BLaER1 treated with 17β-estradiol and CSF1 and Interleukin-3, amounts not matched to agents 10 nM and 100 nM (cell line): Measurements from ENCODE around the gene GPR21.

Source experiments
- H3K27ac ChIP-seq, 11 experiments: shearing (Covaris generic); formaldehyde crosslinking; 2 replicates each; pipeline ENCODE4 v1.8.1; 2022
- H3K27me3 ChIP-seq, 11 experiments: shearing (Covaris generic); formaldehyde crosslinking; 2 replicates each; pipeline ENCODE4 v1.8.1; 2022
- H3K36me3 ChIP-seq, 11 experiments: shearing (Covaris generic); formaldehyde crosslinking; 2 replicates each; pipeline ENCODE4 v1.8.1; 2022
- H3K4me1 ChIP-seq, 10 experiments: shearing (Covaris generic); formaldehyde crosslinking; 2 replicates each; pipeline ENCODE4 v1.8.1; 2022
- H3K4me2 ChIP-seq, 11 experiments: shearing (Covaris generic); formaldehyde crosslinking; 2 replicates each; pipeline ENCODE4 v1.8.1; 2022
- H3K4me3 ChIP-seq, 10 experiments: shearing (Covaris generic); formaldehyde crosslinking; 2 replicates each; pipeline ENCODE4 v1.8.1; 2022
- H3K9ac ChIP-seq, 11 experiments: shearing (Covaris generic); formaldehyde crosslinking; 2 replicates each; pipeline ENCODE4 v1.8.1; 2022
- H3K9me3 ChIP-seq, 11 experiments: shearing (Covaris generic); formaldehyde crosslinking; replicated peaks in 1 of 11; 2 replicates each; pipeline ENCODE4 v1.8.1; 2022
- H4K20me1 ChIP-seq, 11 experiments: shearing (Covaris generic); formaldehyde crosslinking; 2 replicates each; pipeline ENCODE4 v1.8.1; 2022
- Cebpa-rat ChIP-seq, 11 experiments: shearing (Covaris generic); IDR thresholded peaks; 2 replicates each; pipeline ENCODE4 v1.8.1; 2022

GPR21 gene

DNA sequence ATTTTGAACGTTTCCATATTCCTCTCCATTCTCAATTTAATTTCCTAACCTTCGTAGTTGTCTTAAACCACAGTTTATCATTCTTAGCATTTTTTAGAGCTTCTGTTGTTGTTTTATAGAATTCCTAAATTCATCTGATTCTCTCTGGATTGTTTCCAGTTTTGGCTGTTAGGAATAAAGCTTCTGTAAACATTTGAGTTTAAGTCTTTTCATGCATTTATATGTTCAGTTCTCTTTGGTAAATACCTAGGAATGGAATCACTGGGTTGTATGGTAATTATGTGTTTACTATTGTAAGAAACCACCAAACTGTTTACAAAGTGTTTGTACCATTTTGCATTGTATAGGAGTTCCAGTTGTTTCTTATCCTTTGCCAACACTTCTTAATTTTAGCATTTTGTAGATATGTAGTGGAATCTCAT lies 29.7 kb downstream of the GPR21 start:
- no peak overlapping the region for H3K27ac ChIP-seq
- no peak for TF ChIP-seq Cebpa-rat (IDR thresholded peaks at IDR 0.05)

DNA sequence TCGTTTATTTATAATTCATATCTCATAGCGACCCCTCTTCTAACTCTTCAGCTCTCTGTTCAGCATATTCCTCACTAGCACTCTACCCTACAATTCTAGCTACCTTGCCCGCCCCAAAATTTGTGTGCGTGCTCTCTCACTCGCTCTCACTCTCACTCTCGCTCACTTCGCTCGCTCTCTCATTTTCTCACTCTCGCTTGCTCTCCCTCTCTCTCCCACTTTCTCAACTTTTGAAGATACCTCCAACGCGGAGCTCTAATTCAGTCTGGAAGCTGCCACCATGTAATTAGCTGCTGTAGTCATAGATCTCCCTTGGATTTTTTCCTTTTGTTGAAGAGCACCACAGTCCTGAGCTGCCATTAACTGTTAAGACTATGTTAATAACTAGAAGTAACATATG lies 30.4 kb downstream of the GPR21 start:
- Histone ChIP-seq H3K27me3 (no peaks in the 10 kb centered on the region), H3K36me3 (peaks cover 33 to 78% (median 54%) of the 10 kb centered on the region in 11 experiments), H3K4me3 (no peak overlapping the region), H3K4me1 (no peaks in the 10 kb centered on the region), H3K27ac (no peak overlapping the region), H3K4me2 (no peak overlapping the region), H3K9me3 (no peaks in the 10 kb centered on the region), H4K20me1 (0 out of 22 replicates have a peak, but pooled peaks cover 0 to 4% (median 0%) of the 10 kb centered on the region in 11 experiments), H3K9ac (no peak overlapping the region)
- no peak for TF ChIP-seq Cebpa-rat (IDR thresholded peaks at IDR 0.05)

More for the DNA sequence above, 29.7 kb downstream of the GPR21 start:
- Histone ChIP-seq H3K4me2 (no peak overlapping the region), H3K9me3 (no peaks in the 10 kb centered on the region), H3K36me3 (peaks cover 33 to 75% (median 53%) of the 10 kb centered on the region in 11 experiments), H3K4me3 (no peak overlapping the region), H3K4me1 (no peaks in the 10 kb centered on the region), H3K27me3 (no peaks in the 10 kb centered on the region), H3K9ac (no peak overlapping the region), H4K20me1 (0 out of 22 replicates have a peak, but pooled peaks cover 0 to 4% (median 0%) of the 10 kb centered on the region in 11 experiments)

DNA sequence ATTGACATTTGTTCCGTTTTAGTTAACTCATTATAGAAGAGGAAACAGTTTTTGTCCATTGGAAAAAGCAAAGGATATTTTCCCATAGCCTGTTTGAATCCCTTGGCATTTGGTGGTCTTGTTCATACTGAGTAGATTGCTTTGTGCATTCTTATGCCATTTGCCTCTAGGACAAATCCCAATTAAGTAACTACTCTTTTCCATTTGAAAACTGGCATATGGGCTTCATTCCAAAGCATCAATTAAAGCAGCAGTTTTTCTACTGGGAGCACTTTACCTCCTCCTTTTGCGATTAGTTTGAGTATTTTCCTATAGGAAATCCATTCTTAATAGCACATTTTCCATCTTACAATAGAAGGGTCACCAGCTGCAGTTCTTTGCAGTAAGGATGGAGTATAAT lies 31.2 kb downstream of the GPR21 start:
- Histone ChIP-seq H4K20me1 (0 out of 22 replicates have a peak, but pooled peaks cover 0 to 4% (median 0%) of the 10 kb centered on the region in 11 experiments), H3K9ac (no peak overlapping the region), H3K36me3 (peaks cover 39 to 85% (median 59%) of the 10 kb centered on the region in 11 experiments), H3K4me1 (no peaks in the 10 kb centered on the region), H3K9me3 (no peaks in the 10 kb centered on the region), H3K27me3 (no peaks in the 10 kb centered on the region), H3K4me3 (no peak overlapping the region), H3K27ac (no peak overlapping the region), H3K4me2 (no peak overlapping the region)
- TF ChIP-seq Cebpa-rat (IDR thresholded peaks at IDR 0.05): no peak

DNA sequence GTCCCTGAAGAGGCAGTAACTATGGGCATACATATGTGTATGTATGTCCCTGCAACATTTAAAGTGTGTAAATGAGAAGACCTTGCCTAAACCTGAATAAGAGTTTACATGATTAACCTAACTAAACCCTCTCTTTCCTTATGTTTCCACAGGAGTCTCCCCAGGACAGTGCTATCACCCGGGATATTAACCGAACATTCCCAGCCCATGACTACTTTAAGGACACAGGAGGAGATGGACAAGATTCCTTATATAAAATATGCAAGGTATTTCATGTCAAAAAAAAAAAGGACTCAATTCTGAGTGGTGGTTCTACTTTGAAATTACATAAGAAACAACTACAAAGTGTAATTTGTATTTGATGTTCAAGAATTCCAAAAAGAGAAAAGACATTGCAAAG lies 31.7 kb downstream of the GPR21 start:
- Histone ChIP-seq H3K4me1 (no peaks in the 10 kb centered on the region), H3K27ac (no peak overlapping the region), H3K4me2 (no peak overlapping the region), H3K36me3 (peaks cover 44 to 90% (median 64%) of the 10 kb centered on the region in 11 experiments), H3K9ac (no peak overlapping the region), H3K27me3 (no peaks in the 10 kb centered on the region), H4K20me1 (0 out of 22 replicates have a peak, but pooled peaks cover 0 to 4% (median 0%) of the 10 kb centered on the region in 11 experiments), H3K9me3 (no peaks in the 10 kb centered on the region), H3K4me3 (no peak overlapping the region)
- TF ChIP-seq Cebpa-rat (IDR thresholded peaks at IDR 0.05): no peak

- H3K4me2 ChIP-seq: no peak overlapping the region
- H3K27me3 ChIP-seq: no peaks in the 10 kb centered on the region
- no peaks in the 10 kb centered on the region for H3K9me3 ChIP-seq
- no peak for TF ChIP-seq Cebpa-rat (IDR thresholded peaks at IDR 0.05)
- no peak overlapping the region for H3K9ac ChIP-seq
- H4K20me1 ChIP-seq: 0 out of 22 replicates have a peak, but pooled peaks cover 0 to 4% (median 0%) of the 10 kb centered on the region in 11 experiments
- no peak overlapping the region for H3K27ac ChIP-seq
- H3K4me3 ChIP-seq: no peak overlapping the region
- no peaks in the 10 kb centered on the region for H3K4me1 ChIP-seq
- H3K36me3 ChIP-seq: peaks cover 57 to 95% (median 75%) of the 10 kb centered on the region in 11 experiments
These were observed 33.7 kb downstream of the GPR21 start for GRCh38 chr9:123067136-123067535.

GRCh38 chr9:123069010-123069481 lies 35.6 kb downstream of the GPR21 start:
- TF ChIP-seq Cebpa-rat (IDR thresholded peaks at IDR 0.05): no peak
- Histone ChIP-seq H3K27ac (no peak overlapping the region), H3K4me3 (no peak overlapping the region), H3K9me3 (no peaks in the 10 kb centered on the region), H3K4me2 (no peak overlapping the region), H3K4me1 (no peaks in the 10 kb centered on the region), H3K9ac (no peak overlapping the region), H4K20me1 (0 out of 22 replicates have a peak, but pooled peaks cover 0 to under 1% (median 0%) of the 10 kb centered on the region in 11 experiments), H3K36me3 (peaks cover 74 to 100% (median 90%) of the 10 kb centered on the region in 11 experiments), H3K27me3 (no peaks in the 10 kb centered on the region)

- Histone ChIP-seq H3K4me1 (no peaks in the 10 kb centered on the region), H3K27me3 (no peaks in the 10 kb centered on the region), H3K9me3 (no peaks in the 10 kb centered on the region), H3K27ac (no peak overlapping the region), H3K36me3 (peaks cover 73 to 97% (median 90%) of the 10 kb centered on the region in 11 experiments), H3K9ac (no peak overlapping the region), H3K4me3 (no peak overlapping the region), H3K4me2 (no peak overlapping the region), H4K20me1 (no peaks in the 10 kb centered on the region)
- no peak for TF ChIP-seq Cebpa-rat (IDR thresholded peaks at IDR 0.05)
These were observed 36.7 kb downstream of the GPR21 start for GRCh38 chr9:123070198-123070597.

DNA sequence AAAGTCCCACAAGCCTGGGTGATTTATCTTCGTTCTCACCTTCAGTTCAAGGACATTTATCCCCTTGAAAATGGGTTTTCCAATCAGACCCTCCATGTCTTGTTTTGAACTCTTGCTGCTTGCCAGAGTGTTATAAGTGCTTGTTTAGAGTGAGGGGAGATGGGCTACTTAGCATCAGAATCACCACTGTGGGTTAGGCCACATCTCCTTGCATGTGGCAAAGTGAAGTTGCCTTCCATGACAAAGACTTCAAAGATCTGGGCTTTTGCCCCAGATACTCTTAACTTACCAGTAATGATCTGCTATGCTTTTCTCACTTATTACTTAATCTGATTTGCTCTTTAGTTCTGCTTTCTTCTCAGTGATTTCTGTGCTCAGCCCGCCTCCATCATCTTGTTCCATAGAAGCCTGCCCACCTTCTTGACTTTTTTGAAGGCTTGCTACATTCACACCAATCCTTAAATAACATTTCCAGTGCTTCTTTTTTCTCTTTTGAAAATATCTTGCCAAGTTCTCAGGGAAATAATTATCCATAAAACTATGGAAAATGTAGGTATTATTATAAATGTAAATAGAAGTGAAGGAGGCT lies 39.0 kb downstream of the GPR21 start:
- H3K9me3 ChIP-seq: no peaks in the 10 kb centered on the region
- no peaks in the 10 kb centered on the region for H3K27me3 ChIP-seq
- no peaks in the 10 kb centered on the region for H3K4me1 ChIP-seq
- no peak overlapping the region for H3K4me2 ChIP-seq
- no peaks in the 10 kb centered on the region; a peak in 2 of 22 replicates for H4K20me1 ChIP-seq
- no peak overlapping the region for H3K27ac ChIP-seq
- H3K36me3 ChIP-seq: peaks cover 64 to 96% (median 81%) of the 10 kb centered on the region in 11 experiments
- no peak for TF ChIP-seq Cebpa-rat (IDR thresholded peaks at IDR 0.05)
- no peak overlapping the region for H3K9ac ChIP-seq
- H3K4me3 ChIP-seq: no peak overlapping the region

- no peak for TF ChIP-seq Cebpa-rat (IDR thresholded peaks at IDR 0.05)
- no peak overlapping the region for H3K4me2 ChIP-seq
- H3K4me1 ChIP-seq: no peaks in the 10 kb centered on the region
- no peak overlapping the region for H3K4me3 ChIP-seq
- no peaks in the 10 kb centered on the region for H3K9me3 ChIP-seq
- no peak overlapping the region for H3K27ac ChIP-seq
- H3K36me3 ChIP-seq: peaks cover 58 to 96% (median 80%) of the 10 kb centered on the region in 11 experiments
- no peak overlapping the region for H3K9ac ChIP-seq
- H4K20me1 ChIP-seq: no peaks in the 10 kb centered on the region; a peak in 2 of 22 replicates
- H3K27me3 ChIP-seq: no peaks in the 10 kb centered on the region
These were observed 40.0 kb downstream of the GPR21 start for GRCh38 chr9:123073441-123073840.

DNA sequence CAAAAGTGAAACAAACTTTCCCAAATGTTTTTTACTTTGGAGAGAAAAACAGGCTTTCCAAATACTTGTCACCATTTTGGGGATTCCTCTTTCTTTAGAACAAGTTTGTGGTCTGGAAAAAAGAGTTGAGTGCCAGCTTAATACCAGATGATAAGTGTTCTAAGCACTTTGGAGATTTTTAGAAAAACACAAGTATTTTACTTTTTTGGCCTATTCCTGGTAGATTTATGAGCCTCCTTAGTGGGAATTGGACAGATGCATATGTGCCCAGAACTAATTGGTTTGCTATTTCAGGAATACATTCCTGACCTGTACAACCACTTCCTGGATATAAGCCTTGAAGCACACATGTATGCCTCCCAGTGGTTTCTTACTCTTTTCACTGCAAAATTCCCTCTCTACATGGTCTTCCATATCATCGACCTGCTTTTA lies 40.5 kb downstream of the GPR21 start:
- Histone ChIP-seq H3K4me1 (no peaks in the 10 kb centered on the region), H3K4me2 (no peak overlapping the region), H3K27me3 (no peaks in the 10 kb centered on the region), H3K9me3 (no peaks in the 10 kb centered on the region), H3K36me3 (peaks cover 62 to 96% (median 82%) of the 10 kb centered on the region in 11 experiments), H4K20me1 (no peaks in the 10 kb centered on the region; a peak in 2 of 22 replicates), H3K27ac (no peak overlapping the region), H3K4me3 (no peak overlapping the region), H3K9ac (no peak overlapping the region)
- no peak for TF ChIP-seq Cebpa-rat (IDR thresholded peaks at IDR 0.05)
